Esophagus muscularis mucosa (tissue), 4 donors: Measurements from ENCODE around the gene FRZB. TPM values are rescaled to one million over a fixed set of nuclear protein-coding genes. Genes with fewer than 3 reads are reported as not detected.
A peak's percentile ranks its signal among the peaks of the same experiment; 100 is the strongest.
"Not testable (repeated sequence)": the region's sequence is repeated elsewhere in the genome, so short reads cannot be mapped to it uniquely, and the experiment has no call there.

Experiments
- DNase-seq: peaks from one replicate; pipeline ENCODE4 v3.0.0-alpha.2; 2017; ENCODE audit errors: extremely low spot score
- H3K27ac ChIP-seq, 4 donors: fragments of 200-600 bp; sonication (generic); replicated peaks in 1 of 4; 1 replicate in 3 of 4; 2 replicates in 1 of 4; pipeline ENCODE4 v1.5.1; 2016 to 2019; ENCODE audit warnings: mild to moderate bottlenecking in 1 of 4
- H3K27me3 ChIP-seq, 4 donors: fragments of 200-600 bp; sonication (generic); one replicate each; pipeline versions ENCODE4 v1.5.1 to v1.6.0; 2016 to 2019
- H3K36me3 ChIP-seq, 4 donors: fragments of 200-600 bp; sonication (generic); one replicate each; pipeline ENCODE4 v1.5.1; 2016 to 2019
- H3K4me1 ChIP-seq, 4 donors: fragments of 200-600 bp; sonication (generic); one replicate each; pipeline ENCODE4 v1.5.1; 2016 to 2019
- H3K4me3 ChIP-seq, 4 donors: fragments of 200-600 bp; sonication (generic); 1 replicate in 2 of 4; 2 replicates in 2 of 4; pipeline ENCODE4 v1.5.1; 2016 to 2019; ENCODE audit warnings: mild to moderate bottlenecking in 4 of 4, moderate library complexity in 1 of 4
- H3K9me3 ChIP-seq, 4 donors: fragments of 200-600 bp; sonication (generic); 1 replicate in 3 of 4; 2 replicates in 1 of 4; pipeline ENCODE4 v1.5.1; 2016 to 2019
- CTCF ChIP-seq, 3 experiments: fragments of 200-600 bp in 2 of 3; fragments of 450-650 bp in 1 of 3; sonication (generic) in 2 of 3; IDR thresholded peaks; one replicate each; pipeline ENCODE4 v1.5.1; 2017 to 2019; ENCODE audit warnings: antibody characterized with exemption in 3 of 3, mild to moderate bottlenecking in 2 of 3, moderate library complexity in 1 of 3
- EP300 ChIP-seq: sonication (generic); formaldehyde crosslinking; IDR thresholded peaks from one replicate; pipeline ENCODE4 v1.6.1; 2017; ENCODE audit warnings: antibody characterized with exemption
- POLR2A ChIP-seq: fragments of 450-650 bp; IDR thresholded peaks from one replicate; pipeline ENCODE4 v1.6.1; 2017; ENCODE audit warnings: antibody characterized with exemption, moderate library complexity, mild to moderate bottlenecking, low read depth
- POLR2AphosphoS5 ChIP-seq, 2 donors: sonication (generic); formaldehyde crosslinking; IDR thresholded peaks; one replicate each; pipeline ENCODE4 v1.6.1; 2017; ENCODE audit warnings: antibody characterized with exemption in 2 of 2
- WGBS: methylation state at CpG from one replicate; pipeline ENCODE4 v1.1.5; 2018; 5-methylcytosine and 5-hydroxymethylcytosine counted together
- intact Hi-C: fragments of 100-400 bp; cut with DNase I; formaldehyde crosslinking; loops from one replicate; pipeline ENCODE4 v1.15.1; 2023
- total RNA-seq, 4 donors: library from RNA; depleted of rRNA; stranded (reverse); fragments of >200 nt; gene quantifications; one replicate each; pipeline versions ENCODE4 v1.1.0 to v1.2.1, GENCODE V29; 2016

Gene FRZB
- total RNA-seq, 4 donors from 2014 or later, result 10.1 to 46.9 (median 13.1) TPM

DNA sequence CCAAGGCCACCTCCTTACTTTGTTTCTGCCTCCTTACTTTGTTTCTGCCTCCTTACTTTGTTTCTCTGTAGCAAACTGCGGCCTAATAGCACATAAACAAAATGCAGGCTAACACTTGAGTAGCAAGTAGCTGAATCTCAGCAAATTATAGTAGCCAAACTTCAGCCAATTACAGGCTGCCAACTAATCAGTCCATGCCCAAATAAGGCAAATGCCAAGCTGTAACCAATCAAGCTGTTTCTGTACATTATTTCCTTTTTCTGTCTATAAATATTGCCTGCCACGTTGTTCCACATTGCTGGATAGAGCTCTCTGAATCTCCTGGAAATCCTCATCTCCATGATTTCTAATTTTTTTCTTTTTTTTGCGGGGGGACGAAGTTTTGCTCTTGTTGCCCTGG is 28.7 kb upstream of the FRZB start:
- H3K36me3 ChIP-seq, result no peaks in the 10 kb centered on the region
- no peaks in the 10 kb centered on the region for H3K9me3 ChIP-seq
- H3K27me3 ChIP-seq, result no peaks in the 10 kb centered on the region
- DNase-seq, result no peak
- WGBS, result 83% methylated on average over 4 of the region's 4 CpGs
- intact Hi-C loops, result no loop called here
- TF ChIP-seq POLR2AphosphoS5 (IDR thresholded peaks at IDR 0.05) (no peak), EP300 (no peak), CTCF (IDR thresholded peaks at IDR 0.05) (no peak), POLR2A (no peak)
- no peak overlapping the region for H3K4me3 ChIP-seq
- peak overlapping the region in 2 of 4 donors; percentile 17 to 33 for H3K27ac ChIP-seq
- peaks cover 0 to 11% (median 3%) of the 10 kb centered on the region in 4 donors for H3K4me1 ChIP-seq

- no peaks in the 10 kb centered on the region for H3K36me3 ChIP-seq
- H3K4me1 ChIP-seq, result peaks cover 0 to 11% (median 3%) of the 10 kb centered on the region in 4 donors
- no peak for DNase-seq
- TF ChIP-seq POLR2A (no peak), POLR2AphosphoS5 (IDR thresholded peaks at IDR 0.05) (no peak), EP300 (no peak), CTCF (IDR thresholded peaks at IDR 0.05) (no peak)
- intact Hi-C loops, result no loop called here
- H3K27me3 ChIP-seq, result no peaks in the 10 kb centered on the region
- H3K27ac ChIP-seq, result peak overlapping the region in 3 of 4 donors; percentile 12 to 33 (median 15)
- WGBS, result 89% methylated on average over 7 of the region's 9 CpGs
- no peaks in the 10 kb centered on the region for H3K9me3 ChIP-seq
- no peak overlapping the region for H3K4me3 ChIP-seq
Measured at GRCh38 chr2:182894174-182894573, 27.7 kb upstream of the FRZB start.

DNA sequence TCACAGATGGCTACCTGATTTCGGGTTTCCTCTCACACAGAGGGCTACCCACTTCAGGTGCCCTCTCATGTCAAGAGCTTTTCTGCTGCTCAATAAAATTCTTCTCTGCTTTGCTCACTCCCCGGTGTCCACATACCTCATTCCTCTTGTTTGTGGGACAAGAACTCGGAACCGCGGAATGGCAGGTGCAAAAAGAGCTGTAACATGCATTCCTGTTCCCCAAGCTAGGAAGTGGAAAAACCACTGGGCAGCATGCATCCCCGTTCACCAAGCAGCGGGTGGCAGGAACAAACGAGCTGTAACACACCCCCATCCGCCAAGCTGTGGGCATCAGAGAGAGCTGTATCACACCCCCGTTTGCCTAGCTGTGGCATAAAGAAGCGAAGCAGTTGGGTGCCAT is 27.2 kb upstream of the FRZB start:
- 94% methylated on average over 11 of the region's 11 CpGs for WGBS
- no peaks in the 10 kb centered on the region for H3K27me3 ChIP-seq
- peak overlapping the region in 1 of 4 donors; percentile 33 for H3K27ac ChIP-seq
- H3K9me3 ChIP-seq, result no peaks in the 10 kb centered on the region
- H3K36me3 ChIP-seq, result no peaks in the 10 kb centered on the region
- no peak for TF ChIP-seq EP300
- no peak for TF ChIP-seq POLR2AphosphoS5 (IDR thresholded peaks at IDR 0.05)
- TF ChIP-seq POLR2A, result no peak
- TF ChIP-seq CTCF (IDR thresholded peaks at IDR 0.05), result no peak
- DNase-seq, result no peak
- intact Hi-C loops, result no loop called here
- H3K4me1 ChIP-seq, result peaks cover 0 to 11% (median 3%) of the 10 kb centered on the region in 4 donors
- H3K4me3 ChIP-seq, result no peak overlapping the region

DNA sequence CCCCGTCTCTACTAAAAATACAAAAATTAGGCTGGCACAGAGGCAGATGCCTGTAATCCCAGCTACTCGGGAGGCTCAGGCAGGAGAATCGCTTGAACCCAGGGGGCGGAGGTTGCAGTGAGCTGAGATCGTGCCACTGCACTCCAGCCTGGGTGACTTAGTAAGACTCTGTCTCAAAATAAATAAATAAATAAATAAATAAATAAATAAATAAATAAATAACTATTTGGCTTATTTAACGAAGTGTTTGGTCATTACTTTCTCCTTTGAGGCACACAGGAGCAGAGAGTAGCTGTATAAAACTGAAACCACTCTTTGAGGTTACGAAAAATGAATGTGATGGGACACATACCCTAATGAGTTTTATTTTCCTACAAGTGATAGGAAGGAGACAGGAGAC is 26.6 kb upstream of the FRZB start:
- peaks cover 0 to 11% (median 3%) of the 10 kb centered on the region in 4 donors for H3K4me1 ChIP-seq
- H3K4me3 ChIP-seq, H3K27ac ChIP-seq, H3K9me3 ChIP-seq, intact Hi-C loops, DNase-seq, H3K36me3 ChIP-seq, H3K27me3 ChIP-seq: not testable (repeated sequence)
- WGBS, result 97% methylated on average over 7 of the region's 7 CpGs

GRCh38 chr2:182891611-182892010 is 25.2 kb upstream of the FRZB start:
- Histone ChIP-seq H3K36me3 (no peaks in the 10 kb centered on the region), H3K4me3 (no peak overlapping the region), H3K4me1 (peaks cover 0 to 24% (median 5%) of the 10 kb centered on the region in 4 donors), H3K27me3 (no peaks in the 10 kb centered on the region), H3K27ac (no peak overlapping the region), H3K9me3 (no peaks in the 10 kb centered on the region)
- TF ChIP-seq POLR2AphosphoS5 (IDR thresholded peaks at IDR 0.05) (no peak), CTCF (IDR thresholded peaks at IDR 0.05) (no peak), POLR2A (no peak), EP300 (no peak)
- intact Hi-C loops, result no loop called here
- no peak for DNase-seq
- WGBS, result 75% methylated on average over 4 of the region's 4 CpGs
